HG03521 (cell line): Measurements from ENCODE around the gene TRMT13.

Experiments used
- ATAC-seq: cut with Tn5 transposase; IDR thresholded peaks from one replicate; pipeline ENCODE4 v1.9.1; 2021; ENCODE audit warnings: mild to moderate bottlenecking, moderate library complexity; ENCODE audit not compliant: unreplicated experiment

The TRMT13 gene, protein sequence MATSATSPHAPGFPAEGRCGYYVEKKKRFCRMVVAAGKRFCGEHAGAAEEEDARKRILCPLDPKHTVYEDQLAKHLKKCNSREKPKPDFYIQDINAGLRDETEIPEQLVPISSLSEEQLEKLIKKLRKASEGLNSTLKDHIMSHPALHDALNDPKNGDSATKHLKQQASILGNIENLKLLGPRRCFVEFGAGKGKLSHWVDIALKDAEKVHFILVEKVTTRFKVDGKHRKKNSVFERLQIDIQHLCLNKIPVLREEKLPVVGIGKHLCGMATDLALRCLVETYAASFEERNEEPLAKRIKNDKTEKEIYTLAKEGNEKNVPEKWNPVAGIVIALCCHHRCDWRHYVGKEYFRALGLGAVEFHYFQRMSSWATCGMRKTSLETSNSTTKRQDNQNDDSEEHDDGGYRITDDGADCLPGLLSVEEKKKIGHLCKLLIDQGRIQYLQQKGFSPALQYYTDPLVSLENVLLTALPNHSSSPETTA

DNA sequence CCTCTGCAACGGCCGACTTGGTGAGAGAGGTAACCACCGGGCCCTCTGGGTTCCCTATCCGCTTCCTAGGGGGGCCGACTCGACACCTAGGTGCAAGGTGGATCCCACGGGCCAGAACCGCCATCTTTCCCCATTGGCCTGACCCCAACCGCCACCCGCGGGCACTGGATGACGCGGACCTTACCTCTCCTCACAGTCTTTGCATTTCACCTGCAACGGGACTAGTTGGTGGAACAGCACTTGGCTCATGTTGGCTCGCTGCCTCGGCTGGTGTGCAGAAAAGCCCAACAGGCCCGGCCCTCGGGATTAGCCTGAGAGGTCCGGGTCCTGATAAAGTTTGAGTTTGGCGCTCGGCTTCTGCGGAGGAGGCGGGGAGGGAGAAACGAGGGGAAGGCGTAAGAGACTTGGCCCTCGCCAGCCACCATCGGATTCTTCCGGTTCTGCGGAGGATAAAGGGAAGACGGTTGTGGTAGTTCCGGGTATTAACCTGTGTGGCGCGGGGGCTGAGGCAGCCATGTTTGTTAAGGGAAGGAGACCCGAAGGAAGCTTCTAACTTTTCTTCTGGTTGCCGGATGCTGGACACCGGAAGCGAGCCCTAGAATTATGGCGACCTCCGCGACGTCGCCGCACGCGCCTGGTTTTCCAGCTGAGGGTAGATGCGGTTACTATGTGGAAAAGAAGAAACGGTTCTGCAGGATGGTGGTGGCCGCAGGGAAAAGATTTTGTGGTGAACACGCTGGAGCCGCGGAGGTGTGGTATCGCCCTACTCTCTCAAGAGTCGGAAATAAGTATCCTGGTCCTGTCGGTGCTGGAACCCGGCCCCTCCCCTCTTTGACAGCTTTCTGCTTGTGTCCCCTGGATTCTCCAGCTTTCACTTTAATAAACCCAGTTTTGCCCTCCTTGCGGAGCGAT lies at the start of gene TRMT13, which contains the start of gene SASS6:
Gene TRMT13, plus strand, starts transcription at position 598 of the 912 bp plus-strand sequence. Its CDS starts 6 bp downstream, at position 604.
Gene SASS6, minus strand, starts transcription at position 365 of the 912 bp plus-strand sequence. Its CDS starts 116 bp downstream, at position 249.
- ATAC-seq, result peak; percentile 87

DNA sequence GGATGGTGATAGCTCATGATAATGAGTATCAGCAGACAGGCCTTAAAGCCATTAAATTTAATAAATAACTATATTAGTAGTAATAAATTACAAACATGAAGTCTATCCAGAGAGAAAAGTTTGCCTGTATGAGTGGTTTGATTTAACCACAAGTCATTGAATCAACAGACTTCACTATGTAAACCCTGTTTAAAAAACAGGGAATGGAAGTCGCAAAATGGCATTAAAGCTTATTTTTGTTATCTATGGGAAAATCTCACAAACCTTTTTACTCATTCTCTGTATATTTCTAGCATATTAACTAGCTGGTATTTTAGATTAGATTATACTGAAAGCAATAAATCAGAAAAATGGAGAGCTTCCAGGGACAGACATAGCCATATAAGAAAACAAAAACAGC lies 45.6 kb upstream of the TRMT13 start:
- no peak for ATAC-seq

DNA sequence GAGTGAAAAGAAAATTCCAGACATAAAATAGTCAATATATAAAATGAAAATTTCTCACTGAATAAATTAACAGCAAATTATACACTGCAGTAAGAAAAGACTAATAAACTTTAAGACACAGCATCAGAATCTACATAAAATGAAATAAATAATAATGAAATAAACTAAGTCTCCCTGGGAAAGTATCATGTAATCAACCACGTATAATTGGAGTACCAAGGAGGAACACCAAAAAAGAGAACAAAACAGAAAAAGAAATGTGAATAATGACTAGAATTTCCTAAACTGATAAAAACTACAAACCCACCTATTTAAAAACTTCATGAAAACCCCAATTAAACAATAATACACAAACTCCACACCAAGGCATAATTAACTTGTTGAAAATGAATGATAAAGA lies 43.9 kb upstream of the TRMT13 start:
- ATAC-seq, result no peak

DNA sequence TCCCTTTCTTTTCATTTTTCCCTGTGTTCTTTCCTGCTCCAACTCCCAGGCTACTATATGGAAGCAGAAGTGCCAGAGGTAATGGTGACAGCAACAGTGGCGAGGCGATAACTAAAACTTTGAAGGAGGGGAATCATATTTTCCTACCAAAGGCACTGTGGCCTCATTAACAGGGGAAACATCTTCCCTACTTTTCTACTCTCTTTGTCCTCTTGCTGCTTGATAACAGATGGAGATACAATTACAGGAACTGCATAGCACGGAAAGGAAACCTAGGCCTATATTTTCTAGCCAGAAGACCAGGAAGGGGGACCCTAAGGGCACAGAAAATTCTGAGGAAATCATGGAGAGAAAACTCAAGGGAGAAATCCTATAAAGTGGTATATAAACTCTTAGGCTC lies 42.5 kb upstream of the TRMT13 start:
- no peak for ATAC-seq

DNA sequence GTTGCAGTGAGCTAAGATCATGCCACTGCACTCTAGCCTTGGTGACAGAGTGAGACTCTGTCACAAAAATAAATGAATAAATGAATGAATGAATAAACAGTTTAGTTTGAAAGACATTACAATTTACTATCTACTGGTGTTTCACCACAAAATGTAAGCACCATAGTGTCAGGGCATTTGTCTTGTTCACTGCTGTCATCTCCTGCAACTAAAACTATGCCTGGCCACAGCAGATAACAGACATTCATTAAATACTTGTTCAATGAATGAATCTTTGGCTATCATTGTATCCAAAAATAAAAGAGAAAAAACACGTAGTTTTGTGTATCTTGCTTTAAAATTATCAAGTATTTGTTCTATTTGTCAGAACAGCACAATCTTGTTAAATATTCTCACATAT lies 32.8 kb upstream of the TRMT13 start:
- ATAC-seq, result no peak

DNA sequence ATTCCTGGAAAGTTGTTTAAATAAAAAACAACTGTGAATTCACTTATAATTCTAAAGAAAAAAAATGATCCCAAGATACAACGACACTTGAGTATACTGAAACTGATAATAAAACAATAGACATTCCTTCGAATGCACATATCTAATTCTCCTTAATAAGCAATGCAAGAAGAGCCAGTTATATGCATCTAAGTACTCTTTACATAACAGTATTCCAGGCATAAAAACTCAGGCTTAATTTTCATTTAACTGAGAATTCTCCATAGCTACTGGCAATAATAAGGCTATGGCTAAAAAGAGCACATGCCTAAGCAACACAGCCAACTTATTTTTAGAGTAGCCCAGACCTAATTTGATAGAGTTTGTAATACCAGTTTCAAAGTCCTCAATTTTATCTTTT lies 31.4 kb upstream of the TRMT13 start:
- ATAC-seq, result no peak

DNA sequence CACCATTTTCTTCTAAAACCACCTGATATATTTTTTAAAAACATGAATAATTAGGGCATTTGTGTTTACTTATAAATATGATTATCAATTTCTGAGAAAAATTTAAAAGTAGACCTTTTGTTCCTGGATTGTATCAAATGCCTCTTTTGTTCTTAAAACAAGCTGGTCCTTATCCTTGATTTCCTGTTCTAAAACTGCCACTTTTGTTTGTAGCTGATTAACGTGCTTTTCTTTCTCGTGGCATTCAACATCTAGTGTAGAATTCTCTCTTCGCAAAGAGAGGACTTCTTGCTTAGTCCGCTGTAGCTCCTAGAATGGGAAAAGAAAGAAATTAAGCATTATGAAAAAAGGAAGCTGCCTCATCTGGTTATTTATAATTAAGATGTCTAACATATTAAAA lies 25.3 kb upstream of the TRMT13 start:
- no peak for ATAC-seq

DNA sequence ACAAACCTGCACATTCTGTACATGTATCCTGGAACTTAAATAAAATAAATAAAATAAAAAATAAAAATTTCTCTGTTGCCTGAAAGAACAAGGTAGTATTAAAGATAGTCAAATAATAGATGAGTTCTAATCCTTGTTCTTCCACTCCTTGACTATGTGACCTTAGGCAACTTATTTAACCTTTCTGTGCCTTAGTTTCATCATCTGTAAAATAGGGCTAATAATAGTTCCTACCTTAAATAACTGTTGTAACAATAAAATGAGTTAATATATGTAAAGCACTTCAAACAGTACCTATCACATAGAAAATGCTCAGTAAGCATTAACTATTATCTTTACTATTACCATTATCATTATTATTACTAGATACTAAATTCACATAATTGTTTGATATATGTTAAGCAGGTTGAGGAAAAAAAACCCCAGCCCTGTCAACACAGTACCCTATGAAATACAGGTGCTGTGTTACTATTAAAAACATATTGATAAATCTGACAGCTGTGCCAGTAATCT lies 23.4 kb upstream of the TRMT13 start:
- ATAC-seq, result no peak

DNA sequence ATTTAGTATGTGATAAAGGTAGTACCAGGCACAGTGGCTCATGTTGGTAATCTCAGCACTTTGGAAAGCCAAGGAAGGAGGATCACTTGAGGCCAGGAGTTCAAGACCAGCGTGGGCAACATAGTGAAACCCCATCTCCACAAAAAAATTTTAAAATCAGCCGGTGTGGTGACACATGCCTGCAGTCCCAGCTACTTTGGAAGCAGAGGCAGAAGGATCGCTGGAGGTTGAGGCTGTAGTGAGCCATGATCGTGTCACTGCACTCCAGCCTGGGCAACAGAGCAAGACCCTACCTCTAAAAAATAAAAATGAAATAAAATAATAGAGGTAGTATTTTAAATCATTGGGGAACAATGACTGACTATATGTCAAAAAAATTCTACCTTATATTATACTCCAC lies 17.4 kb upstream of the TRMT13 start:
- no peak for ATAC-seq

DNA sequence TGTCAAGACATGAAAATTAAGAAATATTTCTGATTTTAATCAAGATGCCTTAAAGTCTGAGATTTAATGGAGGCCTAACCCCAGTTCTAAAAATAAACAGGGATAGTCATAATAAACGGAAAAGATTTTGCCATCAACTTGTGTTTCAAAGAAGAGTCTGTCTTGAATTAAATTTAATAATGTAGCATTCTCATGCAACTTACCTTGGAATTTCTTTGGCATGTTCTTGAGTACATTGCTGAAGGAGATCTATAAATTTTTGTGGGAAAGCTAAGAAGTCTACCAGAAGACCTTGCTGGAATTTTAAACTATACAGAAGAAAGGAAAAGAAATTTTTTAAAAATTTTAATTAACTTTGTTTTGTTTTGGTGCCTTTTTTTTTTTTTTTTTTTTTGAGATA lies 10.8 kb upstream of the TRMT13 start:
- no peak for ATAC-seq

DNA sequence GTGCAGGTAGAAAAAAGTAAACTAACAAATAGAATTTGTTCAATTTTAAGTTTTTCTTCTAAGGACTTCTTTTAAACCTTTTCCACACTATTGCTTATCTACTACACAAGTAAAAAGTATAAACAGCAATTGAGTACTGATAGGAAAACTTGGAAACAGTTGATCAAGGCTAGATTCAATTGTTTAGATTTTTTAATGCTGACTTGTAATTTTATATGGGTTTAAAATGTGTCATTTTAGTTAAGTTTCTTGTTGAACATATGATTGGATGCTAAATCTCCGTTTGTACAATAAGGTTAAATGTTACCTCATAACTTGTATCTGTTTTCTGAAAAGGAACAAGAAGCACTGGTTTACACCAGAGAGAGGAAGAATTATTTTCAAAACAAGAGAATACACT lies 5.7 kb upstream of the TRMT13 start:
- ATAC-seq, result no peak

DNA sequence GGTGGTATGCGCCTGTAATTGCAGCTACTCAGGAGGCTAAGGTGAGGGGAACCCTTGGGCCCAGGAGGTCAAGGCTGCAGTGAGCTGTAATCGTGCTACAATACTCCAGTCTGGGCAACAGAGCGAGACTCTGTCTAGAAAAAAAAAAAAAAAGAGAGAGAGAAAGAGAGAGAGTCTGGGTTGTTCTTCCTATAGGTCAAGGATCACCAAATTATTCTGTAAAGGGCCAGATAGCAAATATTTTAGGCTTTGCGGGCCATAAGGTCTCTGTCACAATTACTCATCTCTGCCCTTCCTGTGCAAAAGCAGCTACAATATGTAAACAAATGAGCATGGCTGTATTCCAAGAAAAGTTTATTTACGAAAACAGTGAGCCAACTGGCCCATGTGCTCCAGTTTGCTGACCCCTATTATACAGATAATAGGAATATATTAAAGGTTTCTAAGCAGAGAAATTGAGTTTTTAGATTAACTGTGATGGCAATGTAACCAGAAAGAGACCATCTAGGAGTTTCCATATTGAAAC lies 2.3 kb upstream of the TRMT13 start:
- ATAC-seq, result no peak

DNA sequence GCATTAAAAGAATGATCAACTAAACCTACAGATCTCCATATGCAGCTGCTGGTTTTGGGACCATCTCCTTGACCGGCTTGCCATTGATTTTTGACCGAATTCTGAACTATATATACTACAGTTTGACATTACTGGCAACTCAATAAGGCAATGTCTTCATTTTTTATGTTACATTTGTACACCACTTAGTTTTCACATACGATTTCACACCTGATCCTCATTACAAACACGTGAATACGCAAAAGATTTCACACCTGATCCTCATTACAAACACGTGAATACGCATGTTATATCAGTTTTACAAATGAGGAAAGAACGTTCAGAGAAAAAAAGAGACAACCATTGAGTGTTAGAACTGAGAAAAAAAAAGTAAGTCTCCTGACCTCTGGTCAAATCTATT lies 1.3 kb upstream of the TRMT13 start:
- ATAC-seq, result no peak

DNA sequence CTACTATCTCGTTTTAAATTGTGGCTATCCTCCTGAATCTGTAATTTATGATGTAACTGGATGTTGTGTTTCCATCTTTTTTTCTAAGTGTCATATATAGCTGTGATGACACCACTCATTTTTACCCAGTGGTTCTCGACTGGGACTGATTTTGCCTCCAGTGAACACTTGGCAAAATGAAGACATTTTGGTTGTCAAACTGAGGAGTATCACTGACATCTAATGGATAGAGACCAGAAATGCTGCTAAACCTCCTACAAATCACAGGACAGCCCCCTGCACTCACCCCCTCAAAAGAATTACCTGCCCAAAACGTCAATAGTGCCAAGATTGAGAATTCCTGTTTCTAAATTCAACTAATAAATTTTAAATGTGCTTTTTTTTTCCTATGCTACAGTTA lies 1.9 kb downstream of the TRMT13 start:
- ATAC-seq, result no peak

DNA sequence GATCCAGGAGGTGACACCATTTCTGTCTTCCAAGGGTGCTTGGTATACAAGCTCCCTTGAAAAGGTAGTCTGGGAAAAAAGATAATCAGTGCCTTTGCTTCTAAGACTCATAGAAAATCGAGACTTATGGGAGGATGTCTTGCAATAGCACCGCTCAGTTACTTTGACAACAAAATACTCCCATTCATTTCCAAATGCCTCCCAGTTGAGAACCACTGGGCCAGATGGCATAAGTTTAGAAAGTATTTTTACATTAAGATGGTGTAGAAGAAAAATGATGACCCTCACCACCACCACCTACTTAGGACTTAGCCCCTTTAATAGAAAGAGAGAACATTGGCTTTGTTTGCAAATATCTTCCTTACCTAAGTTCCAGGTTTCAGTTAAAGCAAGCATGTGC lies 4.6 kb downstream of the TRMT13 start:
- ATAC-seq, result no peak

DNA sequence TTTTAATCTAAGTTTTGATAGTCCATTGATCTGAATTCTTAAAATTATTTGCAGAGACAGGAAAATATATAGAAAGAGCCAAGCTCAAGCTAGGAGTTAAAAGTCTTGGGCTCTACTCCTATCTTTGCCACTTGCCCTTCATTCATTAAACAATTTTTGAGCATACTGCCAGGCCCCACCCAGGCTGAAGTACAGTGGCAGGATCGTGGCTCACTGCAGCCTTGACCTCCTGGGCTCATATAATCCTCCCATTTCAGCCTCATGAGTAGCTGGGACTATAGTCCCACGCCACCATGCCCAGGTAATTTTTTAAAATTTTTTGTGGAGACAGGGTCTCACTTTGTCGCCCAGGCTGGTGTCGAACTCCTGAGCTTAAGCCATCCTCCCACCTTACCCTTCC lies 8.2 kb downstream of the TRMT13 start:
- no peak for ATAC-seq

DNA sequence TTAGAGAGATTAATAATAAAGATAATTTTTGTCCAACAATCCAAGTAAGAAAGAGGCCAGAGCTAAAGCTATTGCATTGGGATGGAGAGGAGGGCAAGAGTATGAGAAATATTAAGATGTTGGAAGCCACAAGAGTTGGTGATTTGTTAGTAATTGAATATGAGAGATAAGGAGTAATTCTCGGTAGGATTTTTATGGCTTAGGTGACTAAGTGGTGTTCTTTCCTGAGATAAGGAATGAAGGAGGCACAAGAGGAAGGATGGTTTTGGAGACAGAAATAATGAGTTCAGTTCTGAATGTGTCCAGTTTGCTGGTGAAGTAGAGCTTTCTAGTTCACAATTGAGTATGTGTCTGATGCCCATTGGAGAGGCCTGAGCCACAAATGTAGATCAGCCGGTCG lies 9.4 kb downstream of the TRMT13 start:
- no peak for ATAC-seq

DNA sequence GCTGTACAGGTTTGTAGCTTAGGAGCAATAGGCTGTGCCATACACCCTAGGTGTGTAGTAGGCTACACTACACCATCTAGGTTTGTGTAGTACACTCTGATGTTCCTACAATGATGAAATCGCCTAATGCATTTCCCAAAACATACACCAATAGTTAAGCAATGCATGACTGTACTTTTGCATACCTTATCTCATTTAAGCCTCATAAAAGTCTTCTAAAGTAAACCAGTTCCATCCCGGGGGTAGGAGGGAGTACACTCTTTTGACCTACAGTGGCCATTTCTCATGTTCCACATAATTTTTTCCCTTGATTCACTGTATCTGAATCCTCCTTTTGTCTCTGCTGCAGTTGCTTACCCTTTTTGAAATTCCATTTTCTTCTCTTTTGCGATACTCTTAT lies 12.2 kb downstream of the TRMT13 start:
- ATAC-seq, result no peak

DNA sequence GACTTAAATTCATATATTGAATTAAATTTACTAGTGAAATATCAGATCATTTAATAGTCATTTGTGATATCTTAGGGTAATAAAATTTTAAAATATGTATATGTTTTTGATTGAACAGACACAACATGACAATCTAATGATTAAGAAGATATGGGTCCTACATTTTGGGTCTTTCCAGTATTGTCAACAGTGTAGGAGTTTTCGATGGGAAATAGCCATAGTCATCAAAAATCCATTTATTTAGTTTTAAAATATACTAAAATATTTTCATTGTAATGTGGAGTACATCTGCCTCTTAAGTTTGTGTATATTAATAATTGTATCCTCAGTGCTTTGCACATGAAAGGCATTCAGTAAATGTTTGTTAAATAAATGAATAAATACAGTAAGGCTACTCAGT lies 14.0 kb downstream of the TRMT13 start:
- no peak for ATAC-seq

DNA sequence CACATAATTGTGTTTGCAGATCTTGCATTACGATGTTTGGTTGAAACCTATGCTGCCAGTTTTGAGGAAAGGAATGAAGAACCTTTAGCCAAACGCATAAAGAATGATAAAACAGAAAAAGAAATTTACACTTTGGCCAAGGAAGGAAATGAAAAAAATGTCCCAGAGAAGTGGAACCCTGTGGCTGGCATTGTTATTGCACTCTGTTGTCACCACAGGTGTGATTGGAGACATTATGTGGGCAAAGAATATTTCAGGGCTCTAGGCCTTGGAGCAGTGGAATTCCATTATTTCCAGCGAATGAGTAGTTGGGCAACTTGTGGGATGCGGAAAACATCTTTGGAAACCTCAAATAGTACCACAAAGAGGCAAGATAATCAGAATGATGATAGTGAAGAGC lies 14.9 kb downstream of the TRMT13 start:
- ATAC-seq, result no peak

DNA sequence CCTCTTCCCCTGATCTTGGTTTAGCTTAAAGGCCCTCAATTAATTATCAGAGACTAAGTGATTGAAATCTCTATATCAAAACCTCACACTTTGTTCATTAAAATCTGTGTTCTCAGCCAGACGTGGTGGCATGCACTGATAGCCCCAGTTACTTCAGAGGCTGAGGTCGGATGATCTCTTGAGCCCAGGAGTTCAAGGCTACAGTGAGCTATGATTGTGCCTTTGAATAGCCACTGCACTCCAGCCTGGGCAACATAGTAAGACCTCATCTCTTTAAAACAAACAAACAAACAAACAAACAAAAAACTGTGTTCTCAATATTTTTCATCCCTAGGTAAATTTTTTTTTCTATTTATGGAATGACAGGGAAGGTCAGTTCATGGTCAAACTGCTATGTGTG lies 18.7 kb downstream of the TRMT13 start:
- ATAC-seq, result no peak
